ENCODE data around the gene ARHGAP30. TPM values are rescaled to one million over a fixed set of nuclear protein-coding genes. Genes with fewer than 3 reads are reported as not detected.

The ARHGAP30 gene
- total RNA-seq, 1 experiment from 2014 or later = 0.39 TPM

DNA sequence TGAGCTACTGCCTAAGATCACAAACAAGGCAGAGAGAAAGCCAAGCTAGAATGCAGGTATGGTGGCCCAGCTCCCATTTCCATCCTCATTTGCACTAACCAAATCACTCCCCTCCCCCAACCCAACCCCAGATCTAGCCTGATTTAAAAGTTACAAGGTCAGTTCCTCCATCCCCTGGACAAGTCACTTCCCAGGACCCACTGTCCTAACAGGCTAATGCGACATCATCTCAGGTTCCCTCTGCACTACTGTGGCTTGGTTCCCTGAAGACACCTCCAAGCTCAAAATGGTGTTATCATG, 51.1 kb downstream of the ARHGAP30 start:
- Histone ChIP-seq H3K4me1 (ENCODE audit: control insufficient read depth in 1 of 2, insufficient read depth in 2 of 2, low read length in 2 of 2) (peaks cover 18 to 48% of the 10 kb centered on the region in 2 experiments), H3K27me3 (ENCODE audit: insufficient read depth, low read length) (no peaks in the 10 kb centered on the region), H3K4me2 (ENCODE audit: low read length) (no peak overlapping the region), H4K20me1 (ENCODE audit: insufficient read depth) (0 out of 2 replicates have a peak, but pooled peaks cover 5% of the 10 kb centered on the region), H3K9me2 (ENCODE audit: insufficient read depth) (no peaks in the 10 kb centered on the region), H3K4me3 (replicated peaks in 1 of 2; ENCODE audit: low read depth in 1 of 2, low read length in 2 of 2) (no peak overlapping the region), H2AFZ (ENCODE audit: low read depth, low read length, poor library complexity, severe bottlenecking) (no peak overlapping the region), H3K79me2 (ENCODE audit: insufficient read depth, low read length) (peaks cover 62% of the 10 kb centered on the region), H3K36me3 (ENCODE audit: control insufficient read depth in 1 of 2, insufficient read depth in 2 of 2, low read length in 2 of 2) (peaks cover 0 to 2% of the 10 kb centered on the region in 2 experiments; a peak in 2 of 4 replicates), H3K27ac (ENCODE audit: low read depth, low read length) (no peak overlapping the region), H3K9me3 (ENCODE audit: control insufficient read depth in 1 of 2, insufficient read depth in 1 of 2, low read depth in 1 of 2, low read length in 2 of 2) (no peaks in the 10 kb centered on the region), H3K9ac (ENCODE audit: low read length) (no peak overlapping the region)
- no peak for TF ChIP-seq ZNF274 (IDR thresholded peaks at IDR 0.05; ENCODE audit: low read depth, low read length)
- ChIA-PET CTCF (no interaction called here), RAD21 (ENCODE audit: low non-redundant PET in 1 of 2, low total read pairs in 2 of 2, uncharacterized antibody in 2 of 2, unreplicated experiment in 2 of 2) (no interaction called here), POLR2A (interaction anchor here (0.9 to 1.2 kb wide), 2 partner anchors 20 to 23 kb away, joined by 3 read pairs; partner anchors contain the start of gene TSTD1)
- no peak for DNase-seq (ENCODE audit: low read depth, low spot score)
- ATAC-seq = no peak
- BruUV-seq (replicated peaks) = no TSS peak
- intact Hi-C loops (cut with micrococcal nuclease) = no loop called here

DNA sequence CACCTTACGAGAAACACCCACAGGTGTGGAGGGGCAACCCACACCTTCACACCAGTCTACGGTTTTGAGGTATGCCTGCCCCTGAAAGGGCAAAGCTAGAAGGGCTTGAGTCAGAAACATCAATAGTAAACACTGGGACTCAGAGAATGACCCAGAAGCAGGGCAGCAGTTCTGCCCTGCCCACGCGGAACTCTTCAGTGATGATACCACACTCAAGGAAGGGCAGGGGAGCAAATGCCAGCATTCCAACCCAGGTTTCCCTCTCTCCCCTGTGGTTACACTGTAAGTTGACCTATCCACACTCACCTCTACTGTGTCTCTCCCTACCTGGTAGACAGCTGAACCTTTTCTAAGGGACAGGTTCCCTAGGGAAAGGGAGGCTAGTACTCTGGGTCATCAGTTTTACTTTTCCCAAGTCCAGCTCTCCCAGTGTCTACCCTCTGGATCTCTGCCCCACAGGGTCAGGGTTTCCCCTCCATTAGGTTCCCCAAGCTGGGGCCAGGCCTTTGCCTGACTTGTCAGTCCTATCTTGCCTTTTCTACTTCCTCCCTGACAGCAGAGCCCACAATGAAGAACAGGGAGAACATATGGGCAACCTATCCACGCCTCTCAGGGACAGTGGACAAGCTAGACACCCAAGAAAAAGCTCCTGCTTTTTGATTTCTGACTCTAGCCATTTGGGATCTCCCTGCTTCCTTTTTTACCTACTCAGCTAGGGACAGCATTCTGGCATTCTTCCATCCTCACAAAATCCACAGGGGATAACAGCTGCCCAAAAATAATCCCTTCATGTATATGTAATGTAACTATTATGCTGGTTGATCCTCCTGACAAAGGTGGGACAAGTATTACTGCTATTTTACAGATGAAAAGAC, 51.7 kb downstream of the ARHGAP30 start:
- ATAC-seq (no peak), DNase-seq (ENCODE audit: low read depth, low spot score) (no peak)
- H4K20me1 ChIP-seq (ENCODE audit: insufficient read depth) = 0 out of 2 replicates have a peak, but pooled peaks cover 5% of the 10 kb centered on the region
- peaks cover 17 to 53% of the 10 kb centered on the region in 2 experiments for H3K4me1 ChIP-seq (ENCODE audit: control insufficient read depth in 1 of 2, insufficient read depth in 2 of 2, low read length in 2 of 2)
- H3K4me2 ChIP-seq (ENCODE audit: low read length) = no peak overlapping the region
- BruUV-seq (replicated peaks) = no TSS peak
- H3K27me3 ChIP-seq (ENCODE audit: insufficient read depth, low read length) = no peaks in the 10 kb centered on the region
- H3K36me3 ChIP-seq (ENCODE audit: control insufficient read depth in 1 of 2, insufficient read depth in 2 of 2, low read length in 2 of 2) = peaks cover 0 to 2% of the 10 kb centered on the region in 2 experiments; a peak in 2 of 4 replicates
- ChIA-PET POLR2A (interaction anchor here (0.9 to 1.2 kb wide), 2 partner anchors 21 to 22 kb away, joined by 3 read pairs; partner anchors contain the start of gene TSTD1), RAD21 (ENCODE audit: low non-redundant PET in 1 of 2, low total read pairs in 2 of 2, uncharacterized antibody in 2 of 2, unreplicated experiment in 2 of 2) (no interaction called here), CTCF (no interaction called here)
- intact Hi-C loops (cut with micrococcal nuclease) = no loop called here
- H3K9ac ChIP-seq (ENCODE audit: low read length) = no peak overlapping the region
- H3K9me2 ChIP-seq (ENCODE audit: insufficient read depth) = no peaks in the 10 kb centered on the region
- H2AFZ ChIP-seq (ENCODE audit: low read depth, low read length, poor library complexity, severe bottlenecking) = no peak overlapping the region
- no peak overlapping the region for H3K4me3 ChIP-seq (replicated peaks in 1 of 2; ENCODE audit: low read depth in 1 of 2, low read length in 2 of 2)
- no peak overlapping the region for H3K27ac ChIP-seq (ENCODE audit: low read depth, low read length)
- peaks cover 68% of the 10 kb centered on the region for H3K79me2 ChIP-seq (ENCODE audit: insufficient read depth, low read length)
- H3K9me3 ChIP-seq (ENCODE audit: control insufficient read depth in 1 of 2, insufficient read depth in 1 of 2, low read depth in 1 of 2, low read length in 2 of 2) = no peaks in the 10 kb centered on the region
- TF ChIP-seq CBX3 (IDR thresholded peaks at IDR 0.05; ENCODE audit: low read depth) (no peak), POLR2A (IDR thresholded peaks at IDR 0.05; ENCODE audit: borderline replicate concordance, extremely low read depth, insufficient read depth, insufficient read length) (no peak), ZNF274 (IDR thresholded peaks at IDR 0.05; ENCODE audit: low read depth, low read length) (no peak), YY1 (IDR thresholded peaks at IDR 0.05; ENCODE audit: extremely low read depth, insufficient replicate concordance, low read depth, low read length) (no peak), EZH2 (IDR thresholded peaks at IDR 0.05) (no peak), CEBPB (IDR thresholded peaks at IDR 0.05; ENCODE audit: low read depth) (no peak), EZH2phosphoT487 (IDR thresholded peaks at IDR 0.05; ENCODE audit: borderline replicate concordance) (no peak), RAD21 (IDR thresholded peaks at IDR 0.05; ENCODE audit: low read depth) (no peak)
- TF ChIP-seq, protein P1, sequence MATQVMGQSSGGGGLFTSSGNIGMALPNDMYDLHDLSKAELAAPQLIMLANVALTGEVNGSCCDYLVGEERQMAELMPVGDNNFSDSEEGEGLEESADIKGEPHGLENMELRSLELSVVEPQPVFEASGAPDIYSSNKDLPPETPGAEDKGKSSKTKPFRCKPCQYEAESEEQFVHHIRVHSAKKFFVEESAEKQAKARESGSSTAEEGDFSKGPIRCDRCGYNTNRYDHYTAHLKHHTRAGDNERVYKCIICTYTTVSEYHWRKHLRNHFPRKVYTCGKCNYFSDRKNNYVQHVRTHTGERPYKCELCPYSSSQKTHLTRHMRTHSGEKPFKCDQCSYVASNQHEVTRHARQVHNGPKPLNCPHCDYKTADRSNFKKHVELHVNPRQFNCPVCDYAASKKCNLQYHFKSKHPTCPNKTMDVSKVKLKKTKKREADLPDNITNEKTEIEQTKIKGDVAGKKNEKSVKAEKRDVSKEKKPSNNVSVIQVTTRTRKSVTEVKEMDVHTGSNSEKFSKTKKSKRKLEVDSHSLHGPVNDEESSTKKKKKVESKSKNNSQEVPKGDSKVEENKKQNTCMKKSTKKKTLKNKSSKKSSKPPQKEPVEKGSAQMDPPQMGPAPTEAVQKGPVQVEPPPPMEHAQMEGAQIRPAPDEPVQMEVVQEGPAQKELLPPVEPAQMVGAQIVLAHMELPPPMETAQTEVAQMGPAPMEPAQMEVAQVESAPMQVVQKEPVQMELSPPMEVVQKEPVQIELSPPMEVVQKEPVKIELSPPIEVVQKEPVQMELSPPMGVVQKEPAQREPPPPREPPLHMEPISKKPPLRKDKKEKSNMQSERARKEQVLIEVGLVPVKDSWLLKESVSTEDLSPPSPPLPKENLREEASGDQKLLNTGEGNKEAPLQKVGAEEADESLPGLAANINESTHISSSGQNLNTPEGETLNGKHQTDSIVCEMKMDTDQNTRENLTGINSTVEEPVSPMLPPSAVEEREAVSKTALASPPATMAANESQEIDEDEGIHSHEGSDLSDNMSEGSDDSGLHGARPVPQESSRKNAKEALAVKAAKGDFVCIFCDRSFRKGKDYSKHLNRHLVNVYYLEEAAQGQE (IDR thresholded peaks at IDR 0.05; ENCODE audit: low read depth) = no peak
- TF ChIP-seq, protein P2, sequence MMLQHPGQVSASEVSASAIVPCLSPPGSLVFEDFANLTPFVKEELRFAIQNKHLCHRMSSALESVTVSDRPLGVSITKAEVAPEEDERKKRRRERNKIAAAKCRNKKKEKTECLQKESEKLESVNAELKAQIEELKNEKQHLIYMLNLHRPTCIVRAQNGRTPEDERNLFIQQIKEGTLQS (IDR thresholded peaks at IDR 0.05) = no peak
- TF ChIP-seq, protein P3, sequence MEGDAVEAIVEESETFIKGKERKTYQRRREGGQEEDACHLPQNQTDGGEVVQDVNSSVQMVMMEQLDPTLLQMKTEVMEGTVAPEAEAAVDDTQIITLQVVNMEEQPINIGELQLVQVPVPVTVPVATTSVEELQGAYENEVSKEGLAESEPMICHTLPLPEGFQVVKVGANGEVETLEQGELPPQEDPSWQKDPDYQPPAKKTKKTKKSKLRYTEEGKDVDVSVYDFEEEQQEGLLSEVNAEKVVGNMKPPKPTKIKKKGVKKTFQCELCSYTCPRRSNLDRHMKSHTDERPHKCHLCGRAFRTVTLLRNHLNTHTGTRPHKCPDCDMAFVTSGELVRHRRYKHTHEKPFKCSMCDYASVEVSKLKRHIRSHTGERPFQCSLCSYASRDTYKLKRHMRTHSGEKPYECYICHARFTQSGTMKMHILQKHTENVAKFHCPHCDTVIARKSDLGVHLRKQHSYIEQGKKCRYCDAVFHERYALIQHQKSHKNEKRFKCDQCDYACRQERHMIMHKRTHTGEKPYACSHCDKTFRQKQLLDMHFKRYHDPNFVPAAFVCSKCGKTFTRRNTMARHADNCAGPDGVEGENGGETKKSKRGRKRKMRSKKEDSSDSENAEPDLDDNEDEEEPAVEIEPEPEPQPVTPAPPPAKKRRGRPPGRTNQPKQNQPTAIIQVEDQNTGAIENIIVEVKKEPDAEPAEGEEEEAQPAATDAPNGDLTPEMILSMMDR (IDR thresholded peaks at IDR 0.05 in 2 of 3, conservative IDR thresholded peaks at IDR 0.05 in 1 of 3; ENCODE audit: borderline replicate concordance in 1 of 3, insufficient read depth in 1 of 3, low read depth in 2 of 3, low read length in 2 of 3) = no peak
